Liver (tissue), 9 donors: ENCODE results near the gene ABHD15. TPM values are rescaled to one million over a fixed set of nuclear protein-coding genes. Genes with fewer than 3 reads are reported as not detected.
"Not testable (repeated sequence)": the region's sequence is repeated elsewhere in the genome, so short reads cannot be mapped to it uniquely, and the experiment has no call there.

Experiments used
- DNase-seq: peaks from one replicate; pipeline ENCODE4 v3.0.0-alpha.2; 2017; ENCODE audit warnings: low spot score
- H3K27ac ChIP-seq, 2 donors: one replicate each; pipeline ENCODE4 v1.7.0; 2013; ENCODE audit warnings: inconsistent platforms in 2 of 2, low read length in 2 of 2, control low read depth in 1 of 2, low read depth in 1 of 2, mild to moderate bottlenecking in 1 of 2
- H3K27me3 ChIP-seq, 4 donors: one replicate each; pipeline versions ENCODE4 v1.6.1 to v1.7.0; 2013; ENCODE audit warnings: low read length in 3 of 4, inconsistent platforms in 1 of 4, mild to moderate bottlenecking in 1 of 4, moderate library complexity in 1 of 4; ENCODE audit not compliant: control insufficient read depth in 4 of 4, insufficient read depth in 4 of 4
- H3K36me3 ChIP-seq, 4 donors: one replicate each; pipeline versions ENCODE4 v1.6.1 to v1.7.0; 2013; ENCODE audit warnings: low read length in 3 of 4, mild to moderate bottlenecking in 3 of 4, low read depth in 1 of 4, moderate library complexity in 1 of 4; ENCODE audit not compliant: control insufficient read depth in 4 of 4, insufficient read depth in 3 of 4
- H3K4me1 ChIP-seq, 4 donors: one replicate each; pipeline versions ENCODE4 v1.6.1 to v1.7.0; 2013; ENCODE audit warnings: low read length in 3 of 4, mild to moderate bottlenecking in 3 of 4, moderate library complexity in 1 of 4; ENCODE audit not compliant: control insufficient read depth in 4 of 4, insufficient read depth in 4 of 4
- H3K4me3 ChIP-seq, 3 donors: one replicate each; pipeline versions ENCODE4 v1.6.1 to v1.7.0; 2013; ENCODE audit warnings: low read length in 3 of 3, control low read depth in 1 of 3, low read depth in 1 of 3, mild to moderate bottlenecking in 1 of 3
- H3K9ac ChIP-seq, 2 donors: one replicate each; pipeline ENCODE4 v1.7.0; 2013; ENCODE audit warnings: low read length in 2 of 2, mild to moderate bottlenecking in 2 of 2, moderate library complexity in 2 of 2, control low read depth in 1 of 2, low read depth in 1 of 2
- H3K9me3 ChIP-seq, 4 donors: one replicate each; pipeline versions ENCODE4 v1.6.1 to v1.7.0; 2013; ENCODE audit warnings: low read length in 3 of 4; ENCODE audit not compliant: control insufficient read depth in 4 of 4
- ATF3 ChIP-seq: IDR thresholded peaks from 2 replicates; pipeline ENCODE4 v1.6.1; 2016; ENCODE audit warnings: antibody characterized with exemption
- CTCF ChIP-seq: fragments of 150-350 bp; IDR thresholded peaks from 2 replicates; pipeline ENCODE4 v1.5.1; 2017; ENCODE audit warnings: improper control_type of control experiment, low read depth, low read length; ENCODE audit not compliant: missing input control
- EGR1 ChIP-seq, 2 donors: IDR thresholded peaks; 2 replicates each; pipeline ENCODE4 v1.6.1; 2016 to 2018; ENCODE audit warnings: antibody characterized with exemption in 2 of 2, low read depth in 2 of 2
- FOXA1 ChIP-seq: IDR thresholded peaks from 2 replicates; pipeline ENCODE4 v1.6.1; 2016; ENCODE audit warnings: antibody characterized with exemption
- FOXA2 ChIP-seq: IDR thresholded peaks from 2 replicates; pipeline ENCODE4 v1.6.1; 2016; ENCODE audit warnings: antibody characterized with exemption
- GABPA ChIP-seq, 2 donors: IDR thresholded peaks in 1 of 2; conservative IDR thresholded peaks in 1 of 2; 2 replicates each; pipeline ENCODE4 v1.6.1; 2016; ENCODE audit warnings: antibody characterized with exemption in 2 of 2, mild to moderate bottlenecking in 1 of 2, moderate library complexity in 1 of 2
- HNF4A ChIP-seq, 2 donors: conservative IDR thresholded peaks; 2 replicates each; pipeline ENCODE4 v1.6.1; 2016; ENCODE audit warnings: antibody characterized with exemption in 2 of 2, mild to moderate bottlenecking in 2 of 2
- HNF4G ChIP-seq: IDR thresholded peaks from 2 replicates; pipeline ENCODE4 v1.6.1; 2016; ENCODE audit warnings: antibody characterized with exemption
- JUND ChIP-seq, 2 donors: IDR thresholded peaks; 2 replicates each; pipeline ENCODE4 v1.6.1; 2016; ENCODE audit warnings: antibody characterized with exemption in 2 of 2
- MAX ChIP-seq: IDR thresholded peaks from 2 replicates; pipeline ENCODE4 v1.6.1; 2016; ENCODE audit warnings: antibody characterized with exemption
- NR2F2 ChIP-seq: IDR thresholded peaks from 2 replicates; pipeline ENCODE4 v1.6.1; 2016; ENCODE audit warnings: antibody characterized with exemption
- RAD21 ChIP-seq, 2 donors: IDR thresholded peaks; 2 replicates each; pipeline ENCODE4 v1.6.1; 2016; ENCODE audit warnings: antibody characterized with exemption in 2 of 2, mild to moderate bottlenecking in 2 of 2
- REST ChIP-seq: IDR thresholded peaks from 2 replicates; pipeline ENCODE4 v1.6.1; 2016; ENCODE audit warnings: antibody characterized with exemption, mild to moderate bottlenecking
- RXRA ChIP-seq, 2 donors: IDR thresholded peaks; 2 replicates each; pipeline ENCODE4 v1.6.1; 2017 to 2018; ENCODE audit warnings: antibody characterized with exemption in 2 of 2, mild to moderate bottlenecking in 1 of 2
- SP1 ChIP-seq: IDR thresholded peaks from 2 replicates; pipeline ENCODE4 v1.6.1; 2018; ENCODE audit warnings: antibody characterized with exemption, mild to moderate bottlenecking
- TAF1 ChIP-seq: conservative IDR thresholded peaks from 2 replicates; pipeline ENCODE4 v1.6.1; 2016; ENCODE audit warnings: antibody characterized with exemption, mild to moderate bottlenecking
- YY1 ChIP-seq: IDR thresholded peaks from 2 replicates; pipeline ENCODE4 v1.6.1; 2016; ENCODE audit warnings: antibody characterized with exemption, mild to moderate bottlenecking
- ZBTB33 ChIP-seq: IDR thresholded peaks from 2 replicates; pipeline ENCODE4 v1.6.1; 2016; ENCODE audit warnings: antibody characterized with exemption
- WGBS: extraction: QIAGEN DNeasy Blood & Tissue Kit; methylation state at CpG from one replicate; pipeline ENCODE4 v1.1.7; 2013; 5-methylcytosine and 5-hydroxymethylcytosine counted together
- polyA plus RNA-seq, 2 donors: library from polyadenylated mRNA; stranded (reverse) in 1 of 2; unstranded in 1 of 2; fragments of 200-250 nt in 1 of 2; fragments of >200 nt in 1 of 2; fragmentation: Nextera tagmentation in 1 of 2; extraction: Ambion mirVana in 1 of 2; gene quantifications; one replicate each; pipeline versions ENCODE4 v1.2.1 to v1.2.3, GENCODE V29; 2013 to 2015
- total RNA-seq, 2 donors: library from RNA; depleted of rRNA; stranded (reverse); fragments of >200 nt; gene quantifications; one replicate each; pipeline ENCODE4 v1.2.3, GENCODE V29; 2014
- donor health status: healthy.
- donor health status: healthy.
- donor health status: healthy.
- donor health status: healthy.
- donor health status: healthy.

Gene ABHD15
- total and polyA plus RNA-seq, 4 donors, result 5.6 to 25.7 (median 10.6) TPM

- Histone ChIP-seq H3K27me3 (no peaks in the 10 kb centered on the region), H3K4me3 (no peak overlapping the region), H3K9me3 (no peaks in the 10 kb centered on the region), H3K36me3 (peaks cover 0 to 10% (median 0%) of the 10 kb centered on the region in 4 donors), H3K27ac (no peak overlapping the region), H3K4me1 (peaks cover 8 to 63% (median 44%) of the 10 kb centered on the region in 4 donors), H3K9ac (no peak overlapping the region)
- 88% methylated on average over 2 of the region's 2 CpGs for WGBS
- TF ChIP-seq GABPA (IDR thresholded peaks at IDR 0.05 in 1 of 2, conservative IDR thresholded peaks at IDR 0.05 in 1 of 2) (no peak), CTCF (no peak), RAD21 (IDR thresholded peaks at IDR 0.05) (no peak), ATF3 (no peak), FOXA1 (no peak), EGR1 (IDR thresholded peaks at IDR 0.05; ENCODE audit: low read depth in 2 of 2) (no peak), JUND (IDR thresholded peaks at IDR 0.05) (no peak), YY1 (no peak), NR2F2 (no peak), TAF1 (no peak), RXRA (IDR thresholded peaks at IDR 0.05) (no peak), REST (no peak), HNF4G (no peak), MAX (no peak), SP1 (no peak), HNF4A (conservative IDR thresholded peaks at IDR 0.05) (no peak), FOXA2 (no peak), ZBTB33 (no peak)
- DNase-seq, result no peak
Measured at GRCh38 chr17:29559640-29560039, 7.2 kb downstream of the ABHD15 start.

GRCh38 chr17:29558139-29558538 is 8.7 kb downstream of the ABHD15 start:
- 95% methylated on average over 5 of the region's 5 CpGs for WGBS
- not testable (repeated sequence) for H3K27me3 ChIP-seq, H3K27ac ChIP-seq, H3K9me3 ChIP-seq, H3K4me3 ChIP-seq, H3K9ac ChIP-seq, H3K36me3 ChIP-seq, DNase-seq
- peaks cover 7 to 54% (median 38%) of the 10 kb centered on the region in 4 donors for H3K4me1 ChIP-seq
